Measurements from ENCODE around the gene TNK1. TPM values are rescaled to one million over a fixed set of nuclear protein-coding genes. Genes with fewer than 3 reads are reported as not detected.

Gene TNK1
- total RNA-seq, 1 experiment from 2014 or later = 10.1 TPM

- Histone ChIP-seq H3K23me2 (ENCODE audit: insufficient read length, low read depth, low read length, poor library complexity, severe bottlenecking) (peaks cover 1% of the 10 kb centered on the region), H3K18ac (ENCODE audit: insufficient read length, low read depth, low read length) (no peak overlapping the region), H2BK120ac (ENCODE audit: low read depth, low read length, poor library complexity, severe bottlenecking) (no peak overlapping the region), H3K56ac (ENCODE audit: insufficient read length, low read depth, low read length) (no peak overlapping the region), H3K79me2 (ENCODE audit: insufficient read depth, low read length) (no peaks in the 10 kb centered on the region; the same call in 1 of the 2 replicates), H3K4me2 (ENCODE audit: insufficient read depth, insufficient read length, low read length) (no peak overlapping the region), H4K20me1 (ENCODE audit: control insufficient read depth, insufficient read depth, insufficient read length) (no peaks in the 10 kb centered on the region), H3K9ac (ENCODE audit: extremely low read depth, insufficient read length, low read length) (no peak overlapping the region), H2BK12ac (ENCODE audit: insufficient read length, low read depth, low read length) (no peak overlapping the region), H2BK5ac (ENCODE audit: insufficient read length, low read length) (no peak overlapping the region), H2AK5ac (ENCODE audit: insufficient read length, low read length) (no peak overlapping the region), H3T11ph (ENCODE audit: low read length) (no peak overlapping the region), H4K5ac (ENCODE audit: insufficient read length, low read depth, low read length) (no peak overlapping the region), H3K9me3 (ENCODE audit: control insufficient read depth, low read depth, low read length) (no peaks in the 10 kb centered on the region), H3K79me1 (ENCODE audit: insufficient read depth, low read depth, low read length, poor library complexity, severe bottlenecking) (no peaks in the 10 kb centered on the region), H2BK20ac (ENCODE audit: low read depth, low read length, poor library complexity, severe bottlenecking) (no peak overlapping the region), H2BK15ac (ENCODE audit: low read depth, low read length) (no peak overlapping the region), H3K4me1 (ENCODE audit: insufficient read depth, low read length) (no peaks in the 10 kb centered on the region), H4K91ac (ENCODE audit: insufficient read length, low read depth, low read length) (no peak overlapping the region), H2AFZ (ENCODE audit: low read length) (no peak overlapping the region), H3K4ac (ENCODE audit: low read depth, low read length) (no peak overlapping the region), H3K23ac (ENCODE audit: insufficient read length, low read depth, low read length) (no peak overlapping the region), H3K27ac (ENCODE audit: insufficient read length, low read depth, low read length) (no peak overlapping the region), H3K14ac (ENCODE audit: insufficient read depth, low read length) (no peak overlapping the region), H3K27me3 (ENCODE audit: insufficient read depth, low read length) (no peaks in the 10 kb centered on the region), H4K8ac (replicated peaks; ENCODE audit: insufficient read length, low read depth, low read length) (no peak overlapping the region)
- H3K27me3 Mint-ChIP-seq (ENCODE audit: low read depth) = peaks cover 12% of the 10 kb centered on the region
- H3K27ac Mint-ChIP-seq = no peak overlapping the region; a peak in 1 of 7 replicates
- peaks cover 17 to 23% of the 10 kb centered on the region in 2 experiments for H3K4me1 Mint-ChIP-seq
- peak; percentile 98 for DNase-seq
- H3K36me3 Mint-ChIP-seq (ENCODE audit: insufficient read depth in 1 of 3, low read depth in 3 of 3) = no peaks in the 10 kb centered on the region
- WGBS (ENCODE audit: extremely low coverage, insufficient read length, low lambda C conversion rate) = no CpG with 5 or more reads among the region's 12 CpGs
- TF ChIP-seq, protein P1, sequence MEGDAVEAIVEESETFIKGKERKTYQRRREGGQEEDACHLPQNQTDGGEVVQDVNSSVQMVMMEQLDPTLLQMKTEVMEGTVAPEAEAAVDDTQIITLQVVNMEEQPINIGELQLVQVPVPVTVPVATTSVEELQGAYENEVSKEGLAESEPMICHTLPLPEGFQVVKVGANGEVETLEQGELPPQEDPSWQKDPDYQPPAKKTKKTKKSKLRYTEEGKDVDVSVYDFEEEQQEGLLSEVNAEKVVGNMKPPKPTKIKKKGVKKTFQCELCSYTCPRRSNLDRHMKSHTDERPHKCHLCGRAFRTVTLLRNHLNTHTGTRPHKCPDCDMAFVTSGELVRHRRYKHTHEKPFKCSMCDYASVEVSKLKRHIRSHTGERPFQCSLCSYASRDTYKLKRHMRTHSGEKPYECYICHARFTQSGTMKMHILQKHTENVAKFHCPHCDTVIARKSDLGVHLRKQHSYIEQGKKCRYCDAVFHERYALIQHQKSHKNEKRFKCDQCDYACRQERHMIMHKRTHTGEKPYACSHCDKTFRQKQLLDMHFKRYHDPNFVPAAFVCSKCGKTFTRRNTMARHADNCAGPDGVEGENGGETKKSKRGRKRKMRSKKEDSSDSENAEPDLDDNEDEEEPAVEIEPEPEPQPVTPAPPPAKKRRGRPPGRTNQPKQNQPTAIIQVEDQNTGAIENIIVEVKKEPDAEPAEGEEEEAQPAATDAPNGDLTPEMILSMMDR (conservative IDR thresholded peaks at IDR 0.05) = peak; percentile 98
- no peaks in the 10 kb centered on the region for H3K9me3 Mint-ChIP-seq
- peak overlapping the region in 1 of 2 experiments; percentile 56; a peak in 1 of 5 replicates for H3K4me3 Mint-ChIP-seq
These were observed 24.8 kb upstream of the TNK1 start for GRCh38 chr17:7356072-7356549.

Measured in H9 (cell line).